T-helper 2 cell treated with Interferon-gamma antibody and Interleukin-4, amounts not matched to agents 100 ng/mL and 5 ng/mL, for 36 hours (primary cell): ENCODE measurements around the gene CEP104. TPM values are rescaled to one million over a fixed set of nuclear protein-coding genes. Genes with fewer than 3 reads are reported as not detected.

Source experiments
- intact Hi-C: fragments of 100-400 bp; cut with micrococcal nuclease; formaldehyde crosslinking; loops from one replicate; pipeline ENCODE4 v1.15.1; 2023
- total RNA-seq: library from RNA; stranded (reverse); gene quantifications from 2 replicates; pipeline ENCODE4 v1.2.3, GENCODE V29; 2022

The CEP104 gene
- total RNA-seq, 1 donor from 2014 or later = 44.7 TPM

- intact Hi-C loops = no loop called here
These were observed 38.4 kb upstream of the CEP104 start for GRCh38 chr1:3895279-3895950.

DNA sequence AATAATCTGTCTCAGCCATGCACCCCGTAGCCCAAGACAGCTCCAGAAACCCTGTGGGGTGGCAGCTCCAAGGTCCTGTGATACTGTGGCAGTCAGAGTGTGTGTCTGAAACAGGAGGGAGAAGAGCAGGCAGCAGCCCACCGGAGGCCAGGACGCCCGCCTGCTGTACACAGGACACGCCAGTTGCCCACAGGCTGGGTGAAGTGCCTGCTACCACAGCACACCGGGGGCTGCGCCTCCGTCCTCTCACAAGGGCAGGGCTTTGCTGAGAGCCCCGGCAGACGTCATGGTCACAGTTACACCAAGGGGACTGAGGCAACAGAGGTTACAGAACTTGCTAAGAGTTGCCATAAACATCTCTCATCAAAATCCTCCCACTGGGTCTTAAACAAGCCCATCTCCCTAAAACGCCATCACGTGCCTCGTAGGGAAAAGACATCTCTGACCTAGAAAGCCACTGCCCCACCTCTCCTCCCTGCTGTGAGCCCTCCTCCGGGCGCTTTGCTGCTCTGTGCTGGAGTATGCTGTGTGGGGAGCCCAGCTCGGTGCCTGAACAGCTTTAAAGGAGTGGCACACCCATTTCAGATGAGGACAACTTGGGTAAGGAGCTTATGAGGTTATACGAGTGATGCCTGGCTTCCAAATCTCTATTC is 37.7 kb upstream of the CEP104 start:
- intact Hi-C loops = no loop called here

- intact Hi-C loops = no loop called here
These were observed 36.2 kb upstream of the CEP104 start for GRCh38 chr1:3893190-3893589.

DNA sequence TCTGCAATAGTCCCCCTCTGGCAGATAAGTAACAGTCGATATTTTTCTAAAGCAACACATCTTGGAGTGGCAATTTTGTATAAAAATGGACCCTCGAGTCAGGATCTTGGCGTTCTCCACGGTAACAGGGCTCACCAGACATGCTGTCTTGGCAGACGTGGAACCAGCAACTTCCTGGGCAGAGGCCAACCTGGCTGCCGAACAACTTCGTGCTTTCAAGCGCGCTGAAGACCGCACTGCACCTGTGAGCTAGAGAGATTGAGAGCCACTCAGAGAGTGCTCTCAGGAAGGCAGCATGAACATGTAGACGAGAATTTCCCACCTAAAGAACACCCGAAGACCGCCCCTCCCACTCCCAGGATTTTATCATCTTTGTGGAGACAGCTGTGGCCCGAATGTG is 35.7 kb upstream of the CEP104 start:
- intact Hi-C loops = no loop called here

DNA sequence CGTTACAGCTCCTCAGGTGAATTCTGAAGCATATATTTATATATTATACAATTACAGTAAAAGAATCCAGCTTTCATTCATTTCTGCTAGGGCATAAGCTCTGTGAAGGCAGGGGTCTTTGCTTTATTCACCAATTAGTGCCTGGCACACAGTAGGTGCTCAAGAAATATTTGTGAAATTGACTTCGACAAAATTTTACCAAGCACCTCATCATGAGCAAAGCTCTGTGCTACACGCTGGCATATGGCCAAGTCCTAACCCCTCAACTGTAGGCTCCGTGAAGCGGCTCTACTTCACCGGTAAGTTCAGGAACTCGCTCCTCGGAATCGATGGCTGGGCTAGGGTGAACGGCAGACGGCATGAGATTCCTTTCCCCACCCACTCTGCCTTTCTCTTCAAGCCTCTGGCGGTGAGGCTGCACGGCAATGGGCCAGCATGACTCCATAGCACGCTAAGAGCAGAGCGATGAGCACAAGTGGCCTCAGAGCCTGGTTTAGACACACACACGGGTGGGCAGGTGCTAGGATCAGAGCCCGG is 34.4 kb upstream of the CEP104 start:
- intact Hi-C loops = no loop called here

DNA sequence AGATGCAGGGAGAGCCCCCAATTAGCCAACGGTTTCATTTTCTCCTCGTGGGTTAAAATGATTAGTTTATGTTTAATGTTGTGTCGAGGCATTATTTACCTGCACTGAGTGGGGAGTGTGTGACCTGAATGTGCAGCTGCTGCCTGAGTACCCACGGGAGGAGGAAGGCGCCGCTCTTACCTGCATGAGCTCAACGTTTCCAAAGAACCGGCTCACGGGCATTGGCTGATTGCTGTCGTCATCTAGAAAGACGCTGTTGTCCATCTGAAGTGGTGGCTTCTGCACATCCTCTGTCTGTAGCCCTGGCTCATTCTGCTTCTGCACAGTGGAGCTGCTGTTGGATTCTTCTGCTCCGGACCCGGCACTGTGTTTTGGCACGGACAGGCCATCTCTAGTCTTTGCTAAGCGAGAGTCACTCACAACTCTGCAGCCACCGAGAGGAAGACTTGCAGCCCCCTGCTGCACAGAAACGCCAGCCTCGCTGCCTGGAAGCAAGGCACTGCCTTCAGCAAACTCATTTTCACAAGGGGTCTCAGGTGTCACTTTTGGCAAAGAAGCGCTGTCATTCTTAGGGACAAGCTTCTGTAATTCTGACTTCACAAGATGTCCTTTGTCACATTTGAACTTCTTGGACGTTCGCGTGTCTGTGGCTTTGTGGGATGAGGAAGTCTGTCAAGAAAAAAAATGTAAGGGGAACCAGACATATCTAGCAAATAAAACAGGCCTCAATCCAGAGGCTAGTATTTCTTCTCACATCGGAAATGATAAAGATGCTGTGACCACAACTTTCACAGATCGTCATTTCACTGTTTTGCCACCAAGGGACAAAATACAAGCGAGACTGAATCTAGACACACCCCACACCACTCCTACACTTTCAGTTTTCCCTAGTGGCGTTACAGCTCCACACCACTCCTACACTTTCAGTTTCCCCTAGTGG is 33.6 kb upstream of the CEP104 start:
- intact Hi-C loops = no loop called here

GRCh38 chr1:3889936-3890335 is 32.9 kb upstream of the CEP104 start:
- intact Hi-C loops = no loop called here

DNA sequence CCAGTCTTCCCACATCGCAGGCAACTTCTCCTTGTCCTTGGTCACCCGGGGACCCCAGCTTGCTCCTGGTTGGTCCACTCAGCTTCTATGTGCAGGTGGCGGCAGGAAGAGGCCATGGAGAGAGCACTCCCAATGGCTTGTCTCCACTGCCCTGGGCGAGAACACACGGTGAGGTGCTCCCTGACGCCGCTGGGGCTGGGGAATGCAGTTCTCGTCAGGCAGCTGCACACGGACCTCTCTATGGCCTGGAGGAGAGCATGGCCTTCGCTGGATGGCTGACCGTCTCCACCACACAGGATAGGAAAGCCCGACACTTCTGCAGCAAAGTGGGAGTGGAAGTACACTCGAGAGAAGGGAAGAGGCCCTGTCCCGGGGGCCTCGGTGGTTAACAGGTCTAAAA is 31.3 kb upstream of the CEP104 start:
- intact Hi-C loops = no loop called here

DNA sequence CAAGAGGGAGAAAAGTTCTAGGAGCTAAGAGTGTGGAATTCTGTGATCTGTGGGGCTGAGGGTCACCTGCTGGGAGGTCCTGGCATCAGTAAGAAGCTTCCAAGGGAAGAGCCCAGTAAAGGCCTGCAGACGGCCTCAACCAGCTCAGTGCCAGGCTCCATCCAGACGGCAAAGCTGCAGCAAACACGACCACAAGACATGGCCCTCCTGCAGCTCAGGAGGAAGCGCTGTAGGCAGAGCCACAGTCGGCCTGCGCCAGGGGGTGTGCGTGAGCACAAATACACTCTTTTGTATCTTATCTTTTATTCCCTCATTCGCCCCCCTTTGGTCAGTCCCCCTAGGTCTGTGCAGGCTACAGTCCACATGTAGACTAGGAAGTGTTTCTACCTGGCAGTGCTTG is 29.7 kb upstream of the CEP104 start:
- intact Hi-C loops = no loop called here

DNA sequence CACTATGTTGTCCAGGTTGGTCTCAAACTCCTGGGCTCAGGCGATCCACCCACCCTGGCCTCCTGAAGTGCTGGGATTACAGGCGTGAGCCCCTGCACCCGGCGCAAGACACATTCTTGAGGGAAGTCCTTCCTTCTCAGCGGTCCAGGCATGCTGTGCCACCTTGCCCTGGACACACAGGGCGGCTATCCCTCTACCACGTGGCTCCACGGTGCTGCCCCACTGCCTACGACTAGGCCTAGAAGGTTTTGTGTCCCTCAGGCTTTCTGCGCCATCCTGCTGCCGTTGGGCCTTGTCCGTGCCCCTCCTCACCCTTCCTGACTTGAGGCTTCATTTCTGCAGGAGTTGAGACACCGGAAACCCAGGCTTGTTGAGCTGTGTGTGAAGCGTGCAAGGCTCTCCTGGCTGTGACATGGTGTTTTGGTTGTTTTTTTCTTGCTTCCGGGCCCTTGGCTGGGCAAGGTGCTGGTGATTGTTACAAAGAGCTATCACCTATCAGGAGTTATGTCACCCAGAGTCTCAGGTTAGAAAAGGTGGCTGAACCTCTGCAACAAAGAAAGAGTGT is 29.2 kb upstream of the CEP104 start:
- intact Hi-C loops = no loop called here

- intact Hi-C loops = no loop called here
These were observed 28.6 kb upstream of the CEP104 start for GRCh38 chr1:3885611-3886010.

DNA sequence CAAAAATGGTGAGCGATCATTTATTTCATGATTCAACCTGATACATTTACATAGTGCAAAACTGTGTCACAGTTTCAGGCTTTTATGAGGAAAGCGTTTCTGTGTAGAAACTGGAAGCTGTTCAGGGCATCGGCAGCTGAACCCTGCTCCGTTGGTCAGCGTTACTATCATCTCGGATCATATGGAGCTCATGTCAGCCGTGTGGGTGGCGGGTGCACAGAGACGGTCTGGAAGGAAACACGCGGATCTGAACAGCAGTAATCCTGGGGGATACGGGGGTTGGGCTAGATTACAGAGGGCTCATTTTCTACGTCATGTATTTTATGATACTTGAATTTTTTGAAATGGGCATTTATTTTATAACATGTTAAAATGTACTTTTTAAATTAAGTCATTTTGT is 28.0 kb upstream of the CEP104 start:
- intact Hi-C loops = no loop called here

GRCh38 chr1:3883194-3883925 is 26.3 kb upstream of the CEP104 start:
- intact Hi-C loops = no loop called here

DNA sequence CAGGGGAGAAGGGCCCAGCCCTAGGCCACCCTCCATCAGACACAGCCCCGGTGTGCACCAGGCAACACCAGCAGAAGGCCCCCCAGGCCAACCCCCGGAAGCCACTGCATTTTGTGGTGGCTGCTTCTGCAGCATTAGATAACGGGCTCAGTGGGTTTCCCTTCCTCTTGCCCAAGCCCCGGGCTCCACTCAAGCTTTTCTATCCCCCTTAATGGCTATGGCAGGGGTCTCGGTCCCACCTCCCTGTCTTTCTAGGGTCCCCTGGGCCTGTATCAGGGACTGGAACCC is 24.1 kb upstream of the CEP104 start:
- intact Hi-C loops = no loop called here

DNA sequence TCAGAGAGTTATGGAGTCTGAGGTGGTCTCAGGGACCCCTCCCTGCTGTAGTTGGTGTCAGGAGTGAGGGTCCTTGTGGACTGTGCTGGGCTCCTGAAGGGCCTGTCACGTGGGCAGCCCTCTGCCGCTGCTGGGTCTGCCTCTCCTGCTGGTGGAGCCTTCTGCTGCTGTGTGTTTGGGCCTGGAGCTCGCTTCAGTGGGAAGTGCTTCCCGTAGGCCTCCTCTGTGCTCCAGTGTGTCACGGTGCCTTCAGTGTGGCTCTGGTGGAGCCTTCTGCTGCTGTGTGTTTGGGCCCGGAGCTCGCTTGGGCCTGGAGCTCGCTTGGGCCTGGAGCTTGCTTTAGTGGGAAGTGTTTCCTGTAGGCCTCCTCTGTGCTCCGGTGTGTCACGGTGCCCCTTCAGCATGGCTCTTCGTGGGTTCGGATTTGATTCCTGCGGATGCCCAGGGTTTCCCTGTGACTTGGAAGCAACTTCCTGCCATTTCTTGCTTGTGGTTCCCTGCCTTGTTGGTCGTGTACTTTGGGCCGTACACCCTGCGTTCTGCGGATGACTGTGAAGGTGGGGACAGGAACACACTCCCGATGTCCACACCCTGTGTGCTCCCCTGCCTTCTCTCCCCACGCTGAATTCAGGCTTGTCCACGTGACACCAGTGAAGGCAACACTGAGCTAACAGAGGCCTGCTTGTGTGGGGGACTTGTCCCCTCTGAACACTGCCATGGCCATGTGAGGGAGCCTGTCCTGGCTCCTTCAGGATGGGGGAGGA is 23.6 kb upstream of the CEP104 start:
- intact Hi-C loops = no loop called here

GRCh38 chr1:3879787-3880428 is 22.9 kb upstream of the CEP104 start:
- intact Hi-C loops = no loop called here

- intact Hi-C loops = no loop called here
These were observed 22.1 kb upstream of the CEP104 start for GRCh38 chr1:3879099-3879498.

- intact Hi-C loops = no loop called here
These were observed 19.7 kb upstream of the CEP104 start for GRCh38 chr1:3876716-3877115.

DNA sequence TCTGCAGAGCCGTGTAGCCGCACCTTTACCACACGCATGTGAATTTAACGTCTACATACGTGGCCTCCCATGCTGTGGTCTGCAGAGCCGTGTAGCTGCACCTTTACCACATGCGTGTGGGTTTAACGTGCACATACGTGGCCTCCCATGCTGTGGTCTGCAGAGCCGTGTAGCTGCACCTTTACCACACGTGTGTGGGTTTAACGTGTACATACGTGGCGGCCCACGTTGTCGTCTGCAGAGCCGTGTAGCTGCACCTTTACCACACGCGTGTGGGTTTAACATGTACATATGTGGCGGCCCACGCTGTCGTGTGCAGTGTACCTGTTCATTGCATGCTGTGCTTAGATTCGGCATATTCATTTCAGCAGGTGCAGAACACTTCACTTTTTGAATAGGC is 17.7 kb upstream of the CEP104 start:
- intact Hi-C loops = no loop called here

DNA sequence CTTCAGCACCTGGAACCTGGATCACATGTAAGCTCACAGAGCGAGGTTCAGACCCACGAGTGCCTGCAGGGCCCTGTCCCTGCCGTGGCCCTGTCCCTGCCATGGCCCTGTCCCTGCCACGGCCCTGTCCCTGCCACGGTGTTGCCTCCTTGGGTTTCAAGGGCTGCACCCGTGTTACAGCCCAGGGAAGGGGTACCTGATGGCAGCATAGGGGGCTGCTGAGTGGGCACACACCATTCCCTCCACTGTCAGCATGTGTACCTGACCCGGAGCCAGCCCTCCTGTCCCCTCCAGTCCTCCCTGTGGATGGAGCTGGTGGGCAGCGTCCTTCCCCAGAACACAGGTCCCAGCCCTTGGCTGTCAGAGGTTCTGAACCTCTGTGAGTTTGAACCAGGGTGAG is 15.5 kb upstream of the CEP104 start:
- intact Hi-C loops = no loop called here
